Stimulated activated CD8-positive, alpha-beta memory T cell treated with anti-CD3 and anti-CD28 coated beads, Interleukin-2, amount 100 ng/mL, for 48 hours (primary cell): ENCODE data around the gene FSHB.
"Not testable (repeated sequence)": the region's sequence is repeated elsewhere in the genome, so short reads cannot be mapped to it uniquely, and the experiment has no call there.

Experiments used
- DNase-seq, 2 donors: peaks; one replicate each; pipeline ENCODE4 v3.0.0-alpha.2; 2020; ENCODE audit warnings: low read depth in 2 of 2

FSHB gene

DNA sequence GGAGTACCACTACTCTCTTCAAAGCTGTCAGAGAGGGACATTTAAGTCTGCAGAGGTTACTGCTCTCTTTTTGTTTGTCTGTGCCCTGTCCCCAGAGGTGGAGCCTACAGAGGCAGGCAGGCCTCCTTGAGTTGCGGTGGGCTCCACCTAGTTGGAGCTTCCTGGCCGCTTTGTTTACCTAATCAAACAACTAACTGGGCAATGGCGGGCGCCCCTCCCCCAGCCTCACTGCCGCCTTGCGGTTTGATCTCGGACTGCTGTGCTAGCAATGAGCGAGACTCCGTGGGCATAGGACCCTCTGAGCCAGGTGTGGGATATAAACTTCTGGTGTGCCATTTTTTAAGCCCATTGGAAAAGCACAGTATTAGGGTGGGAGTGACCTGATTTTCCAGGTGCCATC is 37.8 kb downstream of the FSHB start:
- not testable (repeated sequence) for DNase-seq

DNA sequence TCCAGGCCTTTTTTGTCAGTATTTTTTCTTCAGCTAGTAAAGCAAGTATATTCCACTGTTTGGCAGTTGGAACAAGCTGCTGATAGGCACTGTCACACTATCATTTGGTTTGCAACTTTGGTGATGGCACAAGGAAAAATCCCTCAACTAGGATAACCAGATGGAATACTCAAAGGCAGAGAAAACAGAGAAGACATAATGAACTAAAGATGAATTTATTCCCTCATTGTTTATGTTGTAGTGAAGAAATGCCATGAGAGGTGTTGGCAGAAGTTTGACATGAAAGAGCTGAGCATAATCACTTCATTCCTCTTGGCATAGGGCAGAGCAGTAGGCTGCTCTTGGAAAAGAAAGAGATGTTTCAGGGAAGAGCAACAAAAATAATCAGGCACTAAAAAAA is 39.9 kb downstream of the FSHB start:
- DNase-seq, result no peak

DNA sequence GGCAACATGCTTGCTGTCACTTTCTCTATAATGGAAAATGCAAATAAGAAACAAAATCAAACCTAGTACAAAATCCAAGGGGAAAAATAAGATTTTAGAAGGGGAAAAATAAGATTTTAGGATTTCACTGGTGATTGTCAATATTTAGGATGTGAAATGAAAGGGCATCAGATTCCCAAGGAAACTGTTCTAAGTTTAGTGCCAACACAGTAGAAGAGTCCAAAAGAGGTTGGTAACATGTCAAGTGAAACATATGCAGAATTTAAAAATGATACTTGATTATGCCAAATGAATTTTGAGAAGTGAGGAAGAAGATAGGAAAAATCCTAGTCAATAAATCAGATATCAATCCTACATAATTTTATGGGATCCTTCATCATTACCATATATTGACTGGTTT is 46.4 kb downstream of the FSHB start:
- DNase-seq, result no peak

DNA sequence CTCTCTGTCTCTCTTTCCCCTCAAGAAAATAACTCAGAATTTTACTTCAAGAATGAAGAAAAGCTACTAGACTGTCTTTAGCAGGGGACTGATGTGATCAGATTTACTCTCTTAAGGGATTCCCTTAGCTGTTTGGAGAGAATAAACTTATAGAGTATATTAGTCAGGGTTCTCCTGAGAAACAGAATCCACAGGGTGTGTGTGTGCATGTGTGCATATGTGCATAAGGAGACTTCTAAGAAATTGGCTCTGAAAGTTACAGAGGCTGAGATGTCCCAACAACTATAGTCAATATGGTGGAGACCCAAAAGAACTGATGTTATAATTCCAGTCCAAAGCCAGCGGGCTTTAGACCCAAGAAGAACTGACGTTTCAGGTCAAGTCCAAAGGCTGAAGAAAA is 49.0 kb downstream of the FSHB start:
- no peak for DNase-seq

DNA sequence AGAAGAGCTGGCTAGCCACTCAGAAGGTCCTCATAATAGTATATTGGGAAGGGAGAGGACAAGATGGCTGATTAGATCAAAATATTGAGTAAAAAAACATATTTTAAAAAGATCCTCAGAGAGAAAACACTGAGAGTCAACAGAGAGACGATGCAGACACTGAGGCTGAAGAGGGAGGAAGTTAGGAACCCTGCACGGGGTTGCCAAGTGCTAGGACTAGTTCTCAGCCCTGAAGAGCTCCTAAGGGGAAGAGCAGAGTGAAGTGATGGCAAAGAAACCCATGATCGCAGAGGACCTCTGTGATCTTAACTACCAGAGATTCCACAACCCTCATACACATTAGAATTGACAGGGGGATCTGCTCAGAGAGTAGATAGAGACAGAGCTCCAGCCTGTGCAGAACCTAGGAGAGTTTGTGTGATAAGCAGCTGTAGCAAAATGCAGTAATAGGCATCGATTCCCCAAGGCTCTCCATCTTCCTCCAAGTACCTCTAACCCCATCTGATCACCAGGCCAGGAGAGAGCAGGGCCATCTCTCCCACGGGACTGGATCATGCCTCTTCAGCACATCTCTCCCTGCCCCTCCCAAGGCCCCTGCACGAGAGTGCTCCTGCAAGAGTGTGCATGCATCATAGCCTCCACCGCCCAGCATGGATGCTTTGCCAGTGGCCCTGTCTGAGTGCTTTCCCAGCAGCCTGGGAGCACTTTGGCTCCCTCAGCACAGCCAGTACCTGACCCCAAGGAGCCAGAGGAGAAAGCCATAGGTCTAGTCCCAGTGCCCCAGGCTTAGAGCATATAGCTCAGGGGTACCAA is 50.9 kb downstream of the FSHB start:
- no peak for DNase-seq

DNA sequence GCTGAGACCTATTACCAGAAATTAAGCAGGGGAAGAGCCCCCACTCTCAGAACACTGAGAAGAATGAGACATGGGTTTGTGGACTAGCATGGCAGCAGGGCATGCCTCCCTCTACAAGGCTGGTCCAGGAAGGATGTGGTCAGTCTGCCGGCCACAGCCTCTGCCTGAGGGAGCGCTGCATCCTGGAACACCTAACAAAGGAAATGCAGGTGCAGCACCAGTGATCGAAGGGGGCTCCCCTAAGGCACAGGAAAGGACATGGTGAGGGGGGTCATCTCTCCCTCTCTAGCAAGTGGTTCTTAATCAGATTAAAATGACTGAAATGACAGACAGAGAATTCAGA is 51.4 kb downstream of the FSHB start:
- DNase-seq, result peak in 1 of 2 donors; percentile 14
